Suprapubic skin (tissue), 4 donors: Measurements from ENCODE around the gene NMRAL1.

Experiments used
- EP300 ChIP-seq: sonication (generic); formaldehyde crosslinking; IDR thresholded peaks from one replicate; pipeline ENCODE4 v1.6.1; 2017; ENCODE audit warnings: antibody characterized with exemption
- POLR2A ChIP-seq, 2 donors: fragments of 450-650 bp; IDR thresholded peaks; one replicate each; pipeline ENCODE4 v1.6.1; 2017; ENCODE audit warnings: antibody characterized with exemption in 2 of 2, mild to moderate bottlenecking in 2 of 2, moderate library complexity in 2 of 2
- POLR2AphosphoS5 ChIP-seq, 3 donors: sonication (generic); formaldehyde crosslinking; IDR thresholded peaks; one replicate each; pipeline ENCODE4 v1.6.1; 2017; ENCODE audit warnings: antibody characterized with exemption in 3 of 3
- TF ChIP-seq, protein P1 (sequence below), 2 donors: fragments of 200-600 bp in 1 of 2; fragments of 450-650 bp in 1 of 2; sonication (generic) in 1 of 2; IDR thresholded peaks; one replicate each; pipeline ENCODE4 v1.5.1; 2016 to 2019; ENCODE audit warnings: antibody characterized with exemption in 2 of 2, mild to moderate bottlenecking in 1 of 2, moderate library complexity in 1 of 2

DNA sequence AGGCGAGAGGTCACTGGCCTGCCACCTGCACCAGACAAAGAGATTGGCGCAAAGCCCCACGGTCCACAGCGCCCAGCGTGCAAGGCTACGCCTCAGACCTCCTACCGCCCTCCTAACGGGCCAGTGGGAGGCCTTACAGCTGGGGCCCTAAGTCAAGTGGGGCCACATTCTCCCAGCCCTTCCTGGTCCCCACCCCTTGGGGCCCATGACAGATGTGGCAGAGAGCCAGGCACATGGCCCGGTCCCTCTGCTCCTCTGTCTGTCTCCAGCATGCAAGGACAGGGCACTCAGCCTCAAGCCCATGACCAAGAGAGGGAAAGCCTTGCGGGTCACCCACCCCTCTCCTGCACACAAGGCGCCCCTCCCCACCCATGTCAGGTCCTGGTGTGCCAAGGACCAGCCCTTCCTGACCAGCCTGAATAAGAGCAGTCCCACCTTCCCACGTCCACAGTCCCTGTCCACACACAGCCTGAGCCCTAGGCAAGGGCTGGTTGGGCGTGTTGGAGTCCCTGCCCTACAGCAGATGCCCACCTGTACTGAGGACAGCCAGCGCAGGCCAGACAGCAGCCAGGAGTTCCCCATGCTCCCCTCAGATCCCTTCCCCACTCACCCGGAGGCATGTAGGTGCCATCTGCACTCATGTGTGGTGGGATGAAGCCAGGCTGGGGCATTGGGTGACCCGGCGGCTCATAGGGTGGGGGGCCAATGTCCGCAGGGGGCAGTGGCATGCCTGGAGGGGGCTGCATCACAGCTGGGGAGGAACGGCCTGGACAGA lies 38.8 kb upstream of the NMRAL1 start:
- TF ChIP-seq, protein P1, sequence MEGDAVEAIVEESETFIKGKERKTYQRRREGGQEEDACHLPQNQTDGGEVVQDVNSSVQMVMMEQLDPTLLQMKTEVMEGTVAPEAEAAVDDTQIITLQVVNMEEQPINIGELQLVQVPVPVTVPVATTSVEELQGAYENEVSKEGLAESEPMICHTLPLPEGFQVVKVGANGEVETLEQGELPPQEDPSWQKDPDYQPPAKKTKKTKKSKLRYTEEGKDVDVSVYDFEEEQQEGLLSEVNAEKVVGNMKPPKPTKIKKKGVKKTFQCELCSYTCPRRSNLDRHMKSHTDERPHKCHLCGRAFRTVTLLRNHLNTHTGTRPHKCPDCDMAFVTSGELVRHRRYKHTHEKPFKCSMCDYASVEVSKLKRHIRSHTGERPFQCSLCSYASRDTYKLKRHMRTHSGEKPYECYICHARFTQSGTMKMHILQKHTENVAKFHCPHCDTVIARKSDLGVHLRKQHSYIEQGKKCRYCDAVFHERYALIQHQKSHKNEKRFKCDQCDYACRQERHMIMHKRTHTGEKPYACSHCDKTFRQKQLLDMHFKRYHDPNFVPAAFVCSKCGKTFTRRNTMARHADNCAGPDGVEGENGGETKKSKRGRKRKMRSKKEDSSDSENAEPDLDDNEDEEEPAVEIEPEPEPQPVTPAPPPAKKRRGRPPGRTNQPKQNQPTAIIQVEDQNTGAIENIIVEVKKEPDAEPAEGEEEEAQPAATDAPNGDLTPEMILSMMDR (IDR thresholded peaks at IDR 0.05): no peak
- no peak for TF ChIP-seq EP300
- TF ChIP-seq POLR2AphosphoS5 (IDR thresholded peaks at IDR 0.05): no peak
- no peak for TF ChIP-seq POLR2A (IDR thresholded peaks at IDR 0.05)
